ENCODE data around the gene ARRDC5. TPM values are rescaled to one million over a fixed set of nuclear protein-coding genes. Genes with fewer than 3 reads are reported as not detected.
"Not testable (repeated sequence)": the region's sequence is repeated elsewhere in the genome, so short reads cannot be mapped to it uniquely, and the experiment has no call there.

ARRDC5 gene
- polyA plus RNA-seq (2012; ENCODE audit: insufficient read depth, insufficient read length) = not detected

DNA sequence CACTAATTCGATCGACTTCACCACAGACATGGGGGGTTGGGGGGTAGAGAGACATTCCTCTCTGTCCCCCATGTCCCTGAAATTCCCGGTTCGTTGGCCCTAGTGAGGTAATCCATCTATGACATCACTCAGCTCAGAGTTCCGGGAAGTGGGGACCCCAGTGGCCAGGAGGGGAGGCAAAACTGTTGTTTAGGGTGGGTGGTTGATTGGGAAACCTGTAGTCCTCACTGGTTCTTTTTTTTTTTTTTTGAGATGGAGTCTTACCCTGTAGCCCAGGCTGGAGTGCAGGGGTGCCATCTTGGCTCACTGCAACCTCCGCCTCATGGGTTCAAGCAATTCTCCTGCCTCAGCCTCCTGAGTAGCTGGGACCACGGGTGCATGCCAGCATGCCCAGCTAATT lies at the start of gene ARRDC5:
Gene ARRDC5, minus strand, starts transcription at position 101 of the 400 bp plus-strand sequence. Its CDS starts 71 bp downstream, at position 30.
- no peak within 1 kb of the TSS for H3K4me3 ChIP-seq (ENCODE audit: low read length)
- DNase-seq (ENCODE audit: low read depth, low spot score) = no peak

GRCh38 chr19:4951656-4952055 lies 49.0 kb upstream of the ARRDC5 start:
- DNase-seq (ENCODE audit: low read depth, low spot score) = no peak
- H3K4me3 ChIP-seq (ENCODE audit: low read length) = no peak overlapping the region

GRCh38 chr19:4950650-4951049 lies 48.0 kb upstream of the ARRDC5 start:
- DNase-seq (ENCODE audit: low read depth, low spot score); H3K4me3 ChIP-seq (ENCODE audit: low read length): not testable (repeated sequence)

DNA sequence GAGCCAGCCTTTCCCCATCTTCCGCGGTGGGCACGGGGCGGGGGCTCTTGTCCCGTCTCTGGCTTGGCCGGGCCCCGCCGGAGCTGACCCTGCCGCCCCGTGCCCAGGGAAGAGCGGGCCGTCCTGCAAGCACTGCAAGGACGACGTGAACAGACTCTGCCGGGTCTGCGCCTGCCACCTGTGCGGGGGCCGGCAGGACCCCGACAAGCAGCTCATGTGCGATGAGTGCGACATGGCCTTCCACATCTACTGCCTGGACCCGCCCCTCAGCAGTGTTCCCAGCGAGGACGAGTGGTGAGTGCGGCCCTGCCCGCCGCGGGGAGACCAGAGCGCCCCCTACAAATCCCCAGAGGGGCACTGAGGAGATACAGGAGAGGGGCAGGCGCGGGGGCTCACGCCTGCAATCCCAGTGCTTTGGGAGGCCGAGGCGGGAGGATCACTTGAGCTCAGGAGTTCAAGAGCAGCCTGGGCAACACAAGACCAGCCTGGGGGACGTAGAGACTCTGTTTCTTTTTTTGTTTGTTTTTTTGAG lies 39.0 kb upstream of the ARRDC5 start:
- not testable (repeated sequence) for DNase-seq (ENCODE audit: low read depth, low spot score); H3K4me3 ChIP-seq (ENCODE audit: low read length)

GRCh38 chr19:4939466-4939865 lies 36.8 kb upstream of the ARRDC5 start:
- H3K4me3 ChIP-seq (ENCODE audit: low read length) = no peak overlapping the region
- DNase-seq (ENCODE audit: low read depth, low spot score) = no peak

- DNase-seq (ENCODE audit: low read depth, low spot score); H3K4me3 ChIP-seq (ENCODE audit: low read length): not testable (repeated sequence)
Measured at GRCh38 chr19:4938461-4938860, 35.8 kb upstream of the ARRDC5 start.

DNA sequence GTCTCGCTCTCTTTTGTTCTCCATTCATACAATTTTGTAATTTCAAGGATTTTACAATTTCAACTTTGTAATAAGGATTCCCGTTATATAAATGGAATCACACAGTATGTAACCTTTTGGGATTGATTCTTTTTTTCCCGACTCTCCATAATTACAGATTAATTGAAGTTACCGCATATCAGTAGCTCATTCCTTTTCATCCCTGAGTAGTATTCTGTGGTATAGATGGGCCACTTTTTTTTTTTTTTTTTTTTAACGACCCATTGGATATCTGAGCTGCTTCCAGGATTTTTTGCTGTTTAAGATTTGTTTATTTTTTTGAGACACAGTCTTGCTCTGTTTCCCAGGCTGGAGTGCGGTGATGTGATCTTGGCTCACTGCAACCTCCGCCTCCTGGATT lies 34.4 kb upstream of the ARRDC5 start:
- H3K4me3 ChIP-seq (ENCODE audit: low read length) = no peak overlapping the region
- no peak for DNase-seq (ENCODE audit: low read depth, low spot score)

- no peak overlapping the region for H3K4me3 ChIP-seq (ENCODE audit: low read length)
- DNase-seq (ENCODE audit: low read depth, low spot score) = peak; percentile 94
Measured at GRCh38 chr19:4935444-4935843, 32.7 kb upstream of the ARRDC5 start.

- H3K4me3 ChIP-seq (ENCODE audit: low read length) = no peak overlapping the region
- no peak for DNase-seq (ENCODE audit: low read depth, low spot score)
Measured at GRCh38 chr19:4933528-4933927, 30.8 kb upstream of the ARRDC5 start.

DNA sequence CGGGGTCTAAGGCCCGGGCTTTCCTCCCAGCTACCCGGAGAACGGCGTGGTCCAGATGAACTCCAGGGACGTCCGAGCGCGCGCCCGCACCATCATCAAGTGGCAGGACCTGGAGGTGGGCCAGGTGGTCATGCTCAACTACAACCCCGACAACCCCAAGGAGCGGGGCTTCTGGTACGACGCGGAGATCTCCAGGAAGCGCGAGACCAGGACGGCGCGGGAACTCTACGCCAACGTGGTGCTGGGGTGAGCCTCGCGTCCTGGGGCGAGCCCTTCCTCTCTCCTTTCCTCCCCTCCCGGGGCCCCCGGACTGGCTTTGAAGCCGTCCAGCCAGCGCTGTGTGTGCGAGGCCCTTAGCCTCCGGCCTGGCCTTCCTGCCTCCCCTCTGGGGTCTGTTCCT lies 30.0 kb upstream of the ARRDC5 start:
- DNase-seq (ENCODE audit: low read depth, low spot score) = no peak
- no peak overlapping the region for H3K4me3 ChIP-seq (ENCODE audit: low read length)

DNA sequence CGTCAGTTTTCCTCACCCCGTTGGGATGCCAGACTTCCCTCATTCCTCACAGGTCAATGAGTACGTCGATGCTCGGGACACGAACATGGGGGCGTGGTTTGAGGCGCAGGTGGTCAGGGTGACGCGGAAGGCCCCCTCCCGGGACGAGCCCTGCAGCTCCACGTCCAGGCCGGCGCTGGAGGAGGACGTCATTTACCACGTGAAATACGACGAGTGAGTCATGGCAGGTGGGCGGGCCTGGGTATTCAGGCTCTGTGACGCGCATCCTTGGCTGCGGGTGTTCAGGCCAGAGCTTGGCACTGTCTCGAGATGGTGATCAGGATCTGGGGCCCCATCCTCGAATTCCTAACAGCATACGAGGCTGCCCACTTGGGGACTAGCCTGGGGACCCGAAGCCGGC lies 28.0 kb upstream of the ARRDC5 start:
- no peak for DNase-seq (ENCODE audit: low read depth, low spot score)
- no peak overlapping the region for H3K4me3 ChIP-seq (ENCODE audit: low read length)

DNA sequence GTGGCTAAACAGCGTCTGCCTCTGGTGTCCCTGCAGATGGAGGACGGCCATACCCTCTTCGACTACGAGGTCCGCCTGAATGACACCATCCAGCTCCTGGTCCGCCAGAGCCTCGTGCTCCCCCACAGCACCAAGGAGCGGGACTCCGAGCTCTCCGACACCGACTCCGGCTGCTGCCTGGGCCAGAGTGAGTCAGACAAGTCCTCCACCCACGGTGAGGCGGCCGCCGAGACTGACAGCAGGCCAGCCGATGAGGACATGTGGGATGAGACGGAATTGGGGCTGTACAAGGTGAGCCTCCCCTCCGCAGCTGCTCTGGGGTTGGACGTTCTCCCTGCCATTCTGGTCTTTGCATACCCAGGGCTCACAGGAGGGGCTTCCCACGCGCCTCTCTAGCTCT lies 26.5 kb upstream of the ARRDC5 start:
- H3K4me3 ChIP-seq (ENCODE audit: low read length) = no peak overlapping the region
- DNase-seq (ENCODE audit: low read depth, low spot score) = no peak

GRCh38 chr19:4923276-4923747 lies 20.6 kb upstream of the ARRDC5 start:
- DNase-seq (ENCODE audit: low read depth, low spot score) = no peak
- H3K4me3 ChIP-seq (ENCODE audit: low read length) = no peak overlapping the region

DNA sequence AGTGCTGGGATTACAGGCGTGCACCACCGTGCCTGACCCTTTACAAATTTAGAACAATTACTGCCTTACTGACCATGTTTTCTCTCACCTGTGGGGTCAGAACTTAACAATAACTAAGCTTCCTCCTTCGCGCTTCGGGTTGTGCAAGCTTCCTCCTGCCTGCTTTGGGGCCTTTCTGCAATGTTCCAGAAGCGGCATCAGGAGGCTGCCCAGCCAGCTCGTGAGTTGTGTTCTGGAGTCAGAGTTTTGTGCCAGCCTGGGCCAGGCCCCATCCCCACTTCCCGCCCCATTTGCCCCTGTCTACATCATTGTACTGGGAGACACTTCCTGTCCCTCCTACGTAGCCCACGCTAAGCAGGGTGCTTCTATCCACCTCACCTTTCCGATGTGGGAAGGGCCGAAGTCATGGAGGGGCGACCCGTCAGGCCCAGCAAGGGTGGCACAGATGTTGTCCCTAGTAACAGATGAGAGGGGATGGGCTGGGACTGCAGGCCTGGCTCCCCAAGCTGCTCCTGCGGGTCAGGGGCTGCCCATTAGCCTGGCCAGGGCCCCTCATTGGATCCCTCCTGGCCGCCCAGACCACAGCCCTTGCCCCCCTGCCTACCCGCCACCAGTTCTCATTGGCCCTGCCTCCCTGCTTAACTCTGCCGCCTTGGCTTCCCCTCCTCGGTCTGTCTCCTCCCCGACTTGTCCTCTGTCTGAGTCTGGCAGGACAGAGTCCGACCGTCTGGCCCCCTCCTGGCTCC lies 20.0 kb upstream of the ARRDC5 start:
- no peak for DNase-seq (ENCODE audit: low read depth, low spot score)
- no peak overlapping the region for H3K4me3 ChIP-seq (ENCODE audit: low read length)

DNA sequence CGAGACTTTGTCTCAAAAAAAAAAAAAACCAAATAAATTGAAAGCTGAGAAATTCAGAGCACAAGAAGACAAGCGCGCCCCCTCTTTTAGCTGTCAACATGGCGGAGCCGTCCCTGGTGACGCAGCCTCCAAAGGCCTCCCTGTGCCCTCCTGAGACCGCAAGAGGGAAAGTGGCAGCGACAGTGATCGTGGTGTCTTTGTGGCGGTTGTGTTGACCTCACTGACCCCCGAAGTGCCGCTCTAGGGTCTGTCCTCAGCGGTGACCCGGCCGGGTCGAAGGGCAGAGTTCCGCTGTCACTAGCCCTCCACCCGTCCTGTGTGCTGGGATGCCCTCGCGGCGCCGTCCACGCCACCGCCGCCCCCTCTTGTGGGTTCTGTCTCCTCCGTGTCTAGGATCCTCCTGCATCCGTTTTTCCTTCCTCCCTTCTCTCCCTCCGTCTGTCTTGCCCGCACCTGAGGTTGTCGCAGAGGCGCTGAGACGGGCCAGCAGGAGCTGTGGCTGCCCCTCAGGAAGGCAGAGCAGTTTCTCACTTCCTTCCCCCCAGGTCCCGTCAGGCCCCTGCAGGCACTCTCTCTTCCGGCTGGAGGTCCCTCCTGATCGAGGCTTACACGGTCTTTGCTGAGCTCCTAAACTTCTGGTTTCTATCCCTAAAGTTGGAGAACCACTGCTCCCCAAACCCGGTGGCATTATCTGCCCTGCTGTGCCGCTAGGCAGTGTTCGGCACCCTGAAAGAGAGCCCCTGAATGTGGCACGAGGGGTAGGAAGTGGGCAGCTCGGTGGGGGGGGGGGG lies 13.8 kb upstream of the ARRDC5 start:
- peak overlapping the region; percentile 28 for H3K4me3 ChIP-seq (ENCODE audit: low read length)
- no peak for DNase-seq (ENCODE audit: low read depth, low spot score)

DNA sequence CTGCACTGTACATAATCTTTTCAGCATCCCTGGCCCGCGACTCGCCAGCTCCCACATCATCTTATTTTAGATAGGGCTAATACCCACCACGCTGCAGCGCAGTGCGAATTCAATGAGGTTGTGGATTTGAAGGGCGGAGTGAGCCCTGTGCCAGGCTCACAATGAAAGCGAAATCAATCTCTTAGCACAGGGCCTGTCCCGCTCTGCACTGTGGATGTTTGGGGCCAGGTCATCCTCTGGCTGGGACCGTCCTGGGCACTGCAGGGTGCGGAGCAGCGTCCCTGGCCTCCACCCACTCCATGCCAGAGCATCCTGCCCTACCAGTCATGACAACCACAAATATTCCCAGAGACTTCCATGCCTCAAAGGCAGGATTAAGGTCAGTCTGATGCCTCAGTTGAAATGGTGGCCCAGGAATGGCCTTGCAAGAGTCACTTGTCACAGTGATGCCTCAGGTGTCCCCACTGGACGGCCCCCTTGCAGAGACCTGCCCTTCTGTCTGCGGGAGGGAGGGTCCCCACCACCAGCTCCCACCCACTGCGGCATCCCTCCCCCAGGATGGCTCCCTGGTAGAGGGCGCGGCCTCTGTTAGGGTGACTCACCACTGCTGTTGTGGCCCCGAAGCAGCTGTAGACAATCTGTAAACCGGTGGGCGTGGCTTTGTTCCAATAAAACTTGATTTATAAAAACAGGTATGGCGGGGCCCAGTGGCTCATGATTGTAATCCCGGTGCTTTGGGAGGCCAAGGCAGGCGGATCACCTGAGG lies 12.2 kb upstream of the ARRDC5 start:
- DNase-seq (ENCODE audit: low read depth, low spot score) = no peak
- no peak overlapping the region for H3K4me3 ChIP-seq (ENCODE audit: low read length)

GRCh38 chr19:4913996-4914735 lies 11.5 kb upstream of the ARRDC5 start:
- H3K4me3 ChIP-seq (ENCODE audit: low read length) = no peak overlapping the region
- DNase-seq (ENCODE audit: low read depth, low spot score) = no peak

DNA sequence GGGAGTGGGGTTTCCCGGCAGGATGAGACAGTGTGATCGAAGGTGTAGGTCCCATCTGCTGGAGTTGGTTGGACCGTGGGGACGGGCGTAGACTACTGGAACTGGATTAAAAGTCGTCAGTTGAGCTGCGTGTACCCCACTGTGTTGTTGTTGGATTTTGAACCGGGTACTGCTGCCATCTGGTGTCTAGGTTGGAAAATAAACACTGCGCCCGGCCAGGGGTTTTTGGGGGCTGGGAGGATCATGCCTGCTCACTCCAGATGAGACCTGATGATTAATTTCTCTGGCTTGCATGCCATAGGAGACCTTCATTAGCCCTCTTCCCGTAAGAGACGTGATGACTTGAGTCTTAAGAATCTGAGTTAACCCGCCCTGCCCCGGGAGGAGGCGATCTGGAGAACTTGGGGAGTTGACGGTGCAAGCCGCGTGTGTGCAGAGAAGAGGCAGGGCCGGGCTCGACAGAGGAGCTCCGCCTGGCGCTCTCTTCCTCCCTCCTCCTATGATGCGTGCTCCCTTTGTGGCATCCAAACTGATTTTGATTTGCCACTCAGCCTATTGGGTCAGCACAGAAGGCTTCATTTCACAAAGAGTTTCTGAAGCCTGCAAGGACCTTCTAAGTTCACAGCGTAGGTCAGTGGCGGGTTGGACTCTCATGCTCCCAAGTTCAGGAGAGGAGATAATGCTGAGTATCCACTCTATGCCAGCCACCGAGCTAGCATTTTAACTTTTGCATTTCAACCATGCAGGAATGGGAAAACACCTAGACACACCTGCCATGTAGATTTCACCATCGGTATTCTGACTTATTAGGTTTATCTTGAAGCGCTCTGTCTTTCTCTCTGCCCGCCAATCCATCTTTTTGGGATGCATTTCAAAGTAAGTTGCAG lies 9.3 kb upstream of the ARRDC5 start:
- DNase-seq (ENCODE audit: low read depth, low spot score) = peak; percentile 64
- peak overlapping the region; percentile 98 for H3K4me3 ChIP-seq (ENCODE audit: low read length)
